ENCODE measurements around the gene TBK1.

DNA sequence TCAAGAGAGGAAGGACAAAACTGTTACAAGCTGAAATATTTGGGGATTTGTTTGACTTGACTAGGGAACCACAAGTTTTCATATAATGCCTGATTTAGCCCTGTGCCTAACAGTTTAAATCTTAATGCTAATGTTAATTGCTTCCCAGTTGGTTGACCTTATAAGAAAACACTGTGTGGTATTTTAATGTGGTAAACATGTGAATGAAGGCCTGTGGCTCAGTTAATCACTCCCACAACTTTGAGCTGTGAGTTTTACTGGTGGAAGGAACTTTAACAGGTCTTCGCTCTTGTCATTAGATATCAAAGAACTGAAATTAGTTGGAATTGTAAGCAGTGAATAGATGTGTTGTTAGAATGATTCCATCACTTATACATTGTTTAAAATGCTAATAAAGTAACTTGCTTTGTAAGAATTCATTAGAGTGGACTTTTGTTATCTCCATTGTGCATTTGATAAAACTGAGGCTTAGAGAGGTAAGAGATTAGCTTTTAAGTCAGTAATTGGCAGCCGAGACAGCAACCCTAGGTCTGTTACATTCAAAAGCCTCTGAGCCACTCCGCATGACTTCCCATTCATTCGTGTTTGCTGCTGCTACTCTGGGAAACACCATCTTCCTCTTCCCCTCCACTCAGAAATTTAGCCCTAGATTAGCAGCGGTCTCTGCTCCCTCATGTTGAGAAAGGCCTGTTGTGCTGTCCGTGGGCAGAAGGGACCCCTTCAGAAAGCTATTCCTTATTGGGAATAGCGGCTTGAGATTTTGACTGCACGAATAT is 1.0 kb upstream of the TBK1 start:
- no peak for TF ChIP-seq ZNF383 (CRISPR knock-in tag; IDR thresholded peaks at IDR 0.05; ENCODE audit: borderline replicate concordance)
- no peak for TF ChIP-seq ZNF121 (CRISPR knock-in tag; IDR thresholded peaks at IDR 0.05)
- no peak for TF ChIP-seq KDM2A (CRISPR knock-in tag; IDR thresholded peaks at IDR 0.05; ENCODE audit: borderline replicate concordance, low read depth)
- TF ChIP-seq, protein P1, sequence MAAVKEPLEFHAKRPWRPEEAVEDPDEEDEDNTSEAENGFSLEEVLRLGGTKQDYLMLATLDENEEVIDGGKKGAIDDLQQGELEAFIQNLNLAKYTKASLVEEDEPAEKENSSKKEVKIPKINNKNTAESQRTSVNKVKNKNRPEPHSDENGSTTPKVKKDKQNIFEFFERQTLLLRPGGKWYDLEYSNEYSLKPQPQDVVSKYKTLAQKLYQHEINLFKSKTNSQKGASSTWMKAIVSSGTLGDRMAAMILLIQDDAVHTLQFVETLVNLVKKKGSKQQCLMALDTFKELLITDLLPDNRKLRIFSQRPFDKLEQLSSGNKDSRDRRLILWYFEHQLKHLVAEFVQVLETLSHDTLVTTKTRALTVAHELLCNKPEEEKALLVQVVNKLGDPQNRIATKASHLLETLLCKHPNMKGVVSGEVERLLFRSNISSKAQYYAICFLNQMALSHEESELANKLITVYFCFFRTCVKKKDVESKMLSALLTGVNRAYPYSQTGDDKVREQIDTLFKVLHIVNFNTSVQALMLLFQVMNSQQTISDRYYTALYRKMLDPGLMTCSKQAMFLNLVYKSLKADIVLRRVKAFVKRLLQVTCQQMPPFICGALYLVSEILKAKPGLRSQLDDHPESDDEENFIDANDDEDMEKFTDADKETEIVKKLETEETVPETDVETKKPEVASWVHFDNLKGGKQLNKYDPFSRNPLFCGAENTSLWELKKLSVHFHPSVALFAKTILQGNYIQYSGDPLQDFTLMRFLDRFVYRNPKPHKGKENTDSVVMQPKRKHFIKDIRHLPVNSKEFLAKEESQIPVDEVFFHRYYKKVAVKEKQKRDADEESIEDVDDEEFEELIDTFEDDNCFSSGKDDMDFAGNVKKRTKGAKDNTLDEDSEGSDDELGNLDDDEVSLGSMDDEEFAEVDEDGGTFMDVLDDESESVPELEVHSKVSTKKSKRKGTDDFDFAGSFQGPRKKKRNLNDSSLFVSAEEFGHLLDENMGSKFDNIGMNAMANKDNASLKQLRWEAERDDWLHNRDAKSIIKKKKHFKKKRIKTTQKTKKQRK (IDR thresholded peaks at IDR 0.05; ENCODE audit: low read length) = no peak
- TF ChIP-seq ZNF224 (CRISPR knock-in tag; IDR thresholded peaks at IDR 0.05) = no peak
- TF ChIP-seq SP1 (IDR thresholded peaks at IDR 0.05) = no peak
- TF ChIP-seq SP1 (CRISPR knock-in tag; IDR thresholded peaks at IDR 0.05) = no peak
- no peak for TF ChIP-seq POLR2A (IDR thresholded peaks at IDR 0.05; ENCODE audit: insufficient read depth in 1 of 2, low read depth in 2 of 2, low read length in 2 of 2)
- TF ChIP-seq, protein P2, sequence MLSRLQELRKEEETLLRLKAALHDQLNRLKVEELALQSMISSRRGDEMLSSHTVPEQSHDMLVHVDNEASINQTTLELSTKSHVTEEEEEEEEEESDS (CRISPR knock-in tag; IDR thresholded peaks at IDR 0.05; ENCODE audit: borderline replicate concordance) = no peak
- TF ChIP-seq, protein P3, sequence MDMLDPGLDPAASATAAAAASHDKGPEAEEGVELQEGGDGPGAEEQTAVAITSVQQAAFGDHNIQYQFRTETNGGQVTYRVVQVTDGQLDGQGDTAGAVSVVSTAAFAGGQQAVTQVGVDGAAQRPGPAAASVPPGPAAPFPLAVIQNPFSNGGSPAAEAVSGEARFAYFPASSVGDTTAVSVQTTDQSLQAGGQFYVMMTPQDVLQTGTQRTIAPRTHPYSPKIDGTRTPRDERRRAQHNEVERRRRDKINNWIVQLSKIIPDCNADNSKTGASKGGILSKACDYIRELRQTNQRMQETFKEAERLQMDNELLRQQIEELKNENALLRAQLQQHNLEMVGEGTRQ (IDR thresholded peaks at IDR 0.05; ENCODE audit: low read depth, low read length) = no peak
- TF ChIP-seq, protein P3 (CRISPR knock-in tag; IDR thresholded peaks at IDR 0.05; ENCODE audit: borderline replicate concordance) = no peak
- no peak for TF ChIP-seq CAMTA2 (CRISPR knock-in tag; IDR thresholded peaks at IDR 0.05; ENCODE audit: borderline replicate concordance)
- TF ChIP-seq, protein P4, sequence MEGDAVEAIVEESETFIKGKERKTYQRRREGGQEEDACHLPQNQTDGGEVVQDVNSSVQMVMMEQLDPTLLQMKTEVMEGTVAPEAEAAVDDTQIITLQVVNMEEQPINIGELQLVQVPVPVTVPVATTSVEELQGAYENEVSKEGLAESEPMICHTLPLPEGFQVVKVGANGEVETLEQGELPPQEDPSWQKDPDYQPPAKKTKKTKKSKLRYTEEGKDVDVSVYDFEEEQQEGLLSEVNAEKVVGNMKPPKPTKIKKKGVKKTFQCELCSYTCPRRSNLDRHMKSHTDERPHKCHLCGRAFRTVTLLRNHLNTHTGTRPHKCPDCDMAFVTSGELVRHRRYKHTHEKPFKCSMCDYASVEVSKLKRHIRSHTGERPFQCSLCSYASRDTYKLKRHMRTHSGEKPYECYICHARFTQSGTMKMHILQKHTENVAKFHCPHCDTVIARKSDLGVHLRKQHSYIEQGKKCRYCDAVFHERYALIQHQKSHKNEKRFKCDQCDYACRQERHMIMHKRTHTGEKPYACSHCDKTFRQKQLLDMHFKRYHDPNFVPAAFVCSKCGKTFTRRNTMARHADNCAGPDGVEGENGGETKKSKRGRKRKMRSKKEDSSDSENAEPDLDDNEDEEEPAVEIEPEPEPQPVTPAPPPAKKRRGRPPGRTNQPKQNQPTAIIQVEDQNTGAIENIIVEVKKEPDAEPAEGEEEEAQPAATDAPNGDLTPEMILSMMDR (CRISPR knock-in tag; IDR thresholded peaks at IDR 0.05) = no peak
- TF ChIP-seq HOXA7 (CRISPR knock-in tag; IDR thresholded peaks at IDR 0.05) = no peak
- TF ChIP-seq, protein P5, sequence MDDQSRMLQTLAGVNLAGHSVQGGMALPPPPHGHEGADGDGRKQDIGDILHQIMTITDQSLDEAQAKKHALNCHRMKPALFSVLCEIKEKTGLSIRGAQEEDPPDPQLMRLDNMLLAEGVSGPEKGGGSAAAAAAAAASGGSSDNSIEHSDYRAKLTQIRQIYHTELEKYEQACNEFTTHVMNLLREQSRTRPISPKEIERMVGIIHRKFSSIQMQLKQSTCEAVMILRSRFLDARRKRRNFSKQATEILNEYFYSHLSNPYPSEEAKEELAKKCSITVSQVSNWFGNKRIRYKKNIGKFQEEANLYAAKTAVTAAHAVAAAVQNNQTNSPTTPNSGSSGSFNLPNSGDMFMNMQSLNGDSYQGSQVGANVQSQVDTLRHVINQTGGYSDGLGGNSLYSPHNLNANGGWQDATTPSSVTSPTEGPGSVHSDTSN (CRISPR knock-in tag; IDR thresholded peaks at IDR 0.05; ENCODE audit: borderline replicate concordance) = no peak
